CD4-positive, alpha-beta T cell treated with Interleukin-15 for 1 hour (primary cell): ENCODE results near the gene BNC2.
"Not testable (repeated sequence)": the region's sequence is repeated elsewhere in the genome, so short reads cannot be mapped to it uniquely, and the experiment has no call there.

Experiments used
- DNase-seq: peaks from one replicate; pipeline ENCODE4 v3.0.0-alpha.2; 2020

The BNC2 gene

GRCh38 chr9:16575986-16576245, 294.6 kb downstream of the BNC2 start:
- DNase-seq: no peak

- no peak for DNase-seq
Observed at GRCh38 chr9:16575142-16575985, 295.1 kb downstream of the BNC2 start.

DNA sequence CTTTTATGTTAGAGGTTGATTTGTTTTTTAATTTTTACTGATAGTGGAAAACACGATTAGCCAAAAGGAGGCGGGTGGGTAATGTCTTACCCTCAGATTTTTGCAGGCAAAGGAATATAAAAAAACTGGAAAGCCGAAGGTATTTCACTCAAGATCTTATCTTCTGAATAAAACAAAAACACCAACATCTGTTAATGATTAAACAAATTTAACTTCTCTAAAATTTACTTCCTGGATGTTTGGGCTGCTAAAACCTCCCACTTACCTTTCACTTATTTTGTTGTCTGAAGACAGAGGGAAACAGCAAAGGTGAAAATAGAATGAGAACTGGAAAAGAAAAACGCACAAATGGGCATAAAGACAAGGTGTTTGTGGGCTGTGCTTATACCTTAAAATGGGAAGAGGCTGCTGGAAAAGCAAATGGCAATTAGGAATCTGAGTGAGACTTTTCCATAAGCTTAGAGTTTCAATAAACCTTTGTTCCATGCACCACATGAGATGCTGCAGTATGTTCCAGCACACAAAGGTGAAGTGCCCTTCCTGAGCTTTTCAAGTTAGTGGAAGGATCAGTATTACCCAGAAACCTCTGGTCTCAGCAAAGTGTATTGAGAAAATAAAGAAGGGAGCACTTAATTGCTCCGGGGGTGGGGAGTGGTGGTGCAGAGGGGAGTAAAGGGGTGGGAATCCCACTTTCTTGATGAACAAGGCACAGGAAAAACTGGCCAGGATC, 298.3 kb downstream of the BNC2 start:
- no peak for DNase-seq

DNA sequence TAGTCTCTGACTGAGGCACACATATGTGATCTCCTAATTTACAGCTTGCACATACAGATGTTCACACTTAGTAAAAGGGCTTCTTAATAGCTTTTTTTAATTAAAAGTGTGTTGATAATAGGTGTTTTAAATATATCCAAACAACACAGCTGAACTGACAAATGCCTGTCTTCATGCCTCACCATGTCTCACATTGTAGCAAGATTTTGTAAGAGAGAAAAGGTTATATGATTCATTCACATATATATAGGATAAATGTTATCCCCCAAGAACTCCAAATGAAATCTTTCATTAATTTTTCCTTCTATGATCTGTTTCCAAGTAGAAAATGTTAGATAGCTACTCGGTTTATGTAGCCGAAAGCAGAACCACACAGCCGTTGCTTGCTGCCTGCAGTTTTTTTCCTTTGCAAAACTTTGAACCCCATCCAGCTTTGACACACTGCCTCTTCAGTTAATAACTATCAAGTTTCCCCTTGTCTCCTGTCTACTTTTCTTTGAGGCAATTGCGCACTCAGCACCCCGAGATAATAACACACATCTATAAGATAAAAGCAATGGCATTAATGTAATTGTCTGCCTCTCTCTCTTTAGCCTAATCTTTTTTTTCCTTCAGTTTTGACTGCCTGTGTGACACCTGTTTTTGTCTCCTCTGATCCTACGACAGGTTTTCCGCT, 299.2 kb downstream of the BNC2 start:
- no peak for DNase-seq

DNA sequence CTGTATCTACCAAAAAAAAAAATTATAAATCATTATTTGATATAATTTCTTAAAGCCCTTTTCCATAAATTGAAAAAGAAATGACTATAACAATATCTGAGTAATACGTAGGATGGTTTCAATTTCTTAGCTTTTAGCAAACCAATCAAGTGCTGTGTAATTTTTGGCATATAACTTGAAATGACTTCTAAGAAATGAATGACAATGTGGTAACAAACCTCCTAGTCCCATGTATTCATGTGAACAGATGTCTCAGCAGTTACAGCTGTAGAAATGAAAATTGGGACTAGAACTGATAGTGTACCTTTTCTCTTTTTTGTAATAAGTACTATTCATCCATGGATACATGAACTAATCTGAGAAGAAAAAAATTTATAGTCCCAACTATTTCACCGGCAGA, 307.0 kb downstream of the BNC2 start:
- DNase-seq: no peak

GRCh38 chr9:16561121-16561520, 309.3 kb downstream of the BNC2 start:
- no peak for DNase-seq

DNA sequence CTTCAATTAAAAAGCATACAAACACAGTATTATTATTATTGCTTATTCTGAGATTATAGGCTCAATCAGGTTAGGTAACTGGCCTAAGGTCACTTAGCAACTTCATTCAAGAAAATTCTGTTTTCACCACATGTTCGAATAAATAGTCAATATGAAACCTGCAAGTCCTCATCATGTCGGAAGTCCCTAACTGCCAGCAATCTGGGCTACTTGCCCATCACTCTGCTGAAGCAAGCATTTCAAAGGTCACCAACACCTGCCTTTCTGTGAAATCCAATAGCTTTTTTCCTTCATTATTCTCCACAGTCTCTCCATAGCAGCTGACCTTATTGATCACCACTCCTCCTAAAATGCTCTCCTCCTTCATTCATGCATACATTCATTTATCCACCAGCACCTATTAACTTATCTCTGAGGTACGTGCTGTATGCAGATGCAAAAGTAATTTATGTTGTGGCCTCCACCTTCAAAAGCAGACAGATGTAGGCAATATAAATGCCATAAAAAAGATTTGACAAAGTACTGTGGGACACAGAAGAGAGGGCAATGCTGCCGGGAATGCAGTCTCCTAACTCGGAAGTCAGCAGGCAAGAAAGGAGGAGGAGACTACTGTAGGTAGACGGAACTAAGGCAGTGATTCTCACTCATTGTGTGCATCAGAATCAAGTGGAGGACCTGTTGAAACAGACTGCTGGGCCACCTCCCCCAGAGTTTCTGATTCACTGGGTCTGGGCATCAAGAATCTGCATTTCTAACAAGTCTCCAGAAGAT, 310.9 kb downstream of the BNC2 start:
- no peak for DNase-seq

GRCh38 chr9:16555802-16556201, 314.7 kb downstream of the BNC2 start:
- DNase-seq: no peak

DNA sequence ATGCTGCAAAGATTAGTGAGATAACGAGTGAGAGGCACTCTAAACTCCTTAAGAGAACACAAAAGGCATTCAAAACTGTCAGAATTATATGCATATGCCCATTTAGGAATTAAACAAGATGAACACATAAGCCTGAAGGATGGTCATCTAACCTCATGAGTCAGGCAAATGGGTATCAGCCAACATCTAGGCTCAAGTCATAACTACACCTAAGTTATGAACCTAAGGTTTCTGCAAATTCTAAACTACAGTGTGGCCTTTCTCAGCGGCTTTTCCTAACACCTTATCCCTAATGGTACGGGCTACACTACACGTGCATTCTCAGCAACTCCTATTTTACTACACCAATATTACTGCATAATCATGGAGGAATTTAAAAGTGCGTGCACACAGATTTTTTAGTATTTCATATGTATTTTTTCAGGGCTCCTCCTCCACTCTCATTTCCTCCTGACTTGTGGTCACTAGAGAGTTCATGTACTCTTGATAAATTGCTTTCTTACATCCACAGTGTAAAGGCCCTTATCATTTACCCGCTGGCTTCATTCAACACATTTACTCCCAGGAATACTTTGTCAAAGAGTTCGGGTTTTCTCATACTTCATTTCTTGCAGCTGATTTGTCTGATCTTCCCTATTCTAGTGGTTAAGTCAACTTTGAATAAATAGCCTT, 316.5 kb downstream of the BNC2 start:
- no peak for DNase-seq

- no peak for DNase-seq
Observed at GRCh38 chr9:16552252-16552651, 318.2 kb downstream of the BNC2 start.

DNA sequence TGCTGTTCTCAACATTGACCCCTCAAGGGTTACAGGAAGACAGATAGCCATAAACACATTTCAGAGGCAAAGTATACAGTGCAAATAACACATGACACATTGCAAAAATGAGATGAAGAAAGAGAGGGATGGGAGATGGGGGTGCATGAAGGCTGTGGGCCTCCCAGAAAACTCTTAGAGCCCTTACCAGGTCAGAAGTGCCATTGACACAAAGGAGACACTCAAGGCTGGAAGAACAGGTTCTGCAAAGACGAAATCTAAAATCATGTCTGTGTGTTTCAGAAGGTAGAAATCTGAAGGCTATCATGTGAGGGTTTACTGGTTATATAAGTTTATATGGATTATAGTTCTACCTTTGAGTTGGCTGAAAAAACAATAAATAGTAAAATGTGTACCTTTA, 318.8 kb downstream of the BNC2 start:
- DNase-seq: no peak

DNA sequence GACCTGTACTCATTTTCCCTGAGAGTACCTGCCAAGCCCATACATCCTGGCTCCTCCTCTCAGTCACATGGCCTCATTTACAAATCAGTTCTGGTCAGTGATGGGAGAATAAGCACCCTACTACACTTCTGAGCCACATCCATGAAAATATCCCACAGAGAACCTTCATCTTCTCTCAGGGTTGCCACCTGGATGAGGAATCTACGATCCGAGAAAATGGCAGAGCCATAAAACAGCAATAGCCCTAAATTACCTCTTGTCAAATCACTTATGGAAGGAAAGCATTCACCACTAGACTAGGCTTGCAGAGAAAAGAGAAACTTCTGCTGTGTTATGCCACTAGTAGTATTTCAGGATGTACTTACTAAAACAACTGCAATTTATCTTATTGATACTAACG, 324.8 kb downstream of the BNC2 start:
- DNase-seq: no peak

- DNase-seq: no peak
Observed at GRCh38 chr9:16544842-16545241, 325.6 kb downstream of the BNC2 start.

DNA sequence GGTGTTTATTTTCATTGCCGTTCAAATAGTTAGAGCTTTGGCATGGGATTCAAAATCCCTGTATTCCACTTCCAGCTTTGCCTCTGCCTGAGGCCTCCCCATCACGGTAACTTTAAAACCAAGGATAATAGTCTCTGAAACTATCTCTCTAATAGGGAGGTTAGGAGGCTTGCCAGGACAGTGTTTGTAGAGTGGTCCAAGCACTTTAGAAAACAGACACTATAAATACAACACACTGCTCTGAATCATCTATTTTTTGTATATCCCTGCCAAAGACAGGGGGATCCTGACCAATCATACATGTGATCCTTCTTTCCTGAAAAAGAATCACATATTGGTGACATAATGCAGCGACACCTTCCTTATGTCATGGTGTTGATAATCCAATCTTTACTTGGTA, 326.8 kb downstream of the BNC2 start:
- DNase-seq: no peak

DNA sequence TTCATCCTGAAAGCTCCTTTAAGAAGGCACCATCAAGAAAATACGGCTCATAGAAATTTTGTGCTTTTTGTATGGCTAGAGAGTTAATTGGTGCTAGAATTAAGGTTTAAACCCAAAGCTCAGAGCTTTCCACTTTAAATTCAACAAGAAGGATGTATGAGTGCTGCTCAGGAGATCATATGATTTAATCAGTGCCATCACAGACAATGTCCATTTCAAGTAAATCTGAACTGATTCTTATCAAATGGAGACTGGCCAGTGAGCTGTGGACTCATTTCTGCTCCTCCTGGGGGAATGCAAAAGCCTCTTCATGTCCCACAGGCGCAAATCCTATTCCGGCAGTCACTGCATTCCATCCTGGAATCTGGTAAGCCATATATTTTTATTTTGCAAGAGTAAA, 327.2 kb downstream of the BNC2 start:
- DNase-seq: no peak

DNA sequence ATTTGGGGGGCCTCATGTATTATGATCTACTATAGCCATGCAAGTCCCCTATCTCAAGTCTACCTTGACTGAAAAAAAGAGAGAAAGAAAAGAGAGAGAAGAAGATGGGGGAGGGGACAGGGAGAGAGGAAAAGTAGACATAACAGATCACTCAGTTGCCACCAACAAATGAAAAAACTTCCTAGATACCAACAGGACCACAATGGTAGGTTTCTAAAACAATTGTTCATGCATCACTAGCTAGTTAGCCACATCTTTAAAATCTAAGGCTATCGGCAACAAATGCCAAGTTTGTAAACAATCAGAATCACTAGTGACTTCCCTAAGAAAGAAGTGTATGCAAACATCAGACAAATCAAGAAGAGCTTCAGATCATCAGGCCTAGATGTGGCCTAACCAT, 328.2 kb downstream of the BNC2 start:
- DNase-seq: no peak

DNA sequence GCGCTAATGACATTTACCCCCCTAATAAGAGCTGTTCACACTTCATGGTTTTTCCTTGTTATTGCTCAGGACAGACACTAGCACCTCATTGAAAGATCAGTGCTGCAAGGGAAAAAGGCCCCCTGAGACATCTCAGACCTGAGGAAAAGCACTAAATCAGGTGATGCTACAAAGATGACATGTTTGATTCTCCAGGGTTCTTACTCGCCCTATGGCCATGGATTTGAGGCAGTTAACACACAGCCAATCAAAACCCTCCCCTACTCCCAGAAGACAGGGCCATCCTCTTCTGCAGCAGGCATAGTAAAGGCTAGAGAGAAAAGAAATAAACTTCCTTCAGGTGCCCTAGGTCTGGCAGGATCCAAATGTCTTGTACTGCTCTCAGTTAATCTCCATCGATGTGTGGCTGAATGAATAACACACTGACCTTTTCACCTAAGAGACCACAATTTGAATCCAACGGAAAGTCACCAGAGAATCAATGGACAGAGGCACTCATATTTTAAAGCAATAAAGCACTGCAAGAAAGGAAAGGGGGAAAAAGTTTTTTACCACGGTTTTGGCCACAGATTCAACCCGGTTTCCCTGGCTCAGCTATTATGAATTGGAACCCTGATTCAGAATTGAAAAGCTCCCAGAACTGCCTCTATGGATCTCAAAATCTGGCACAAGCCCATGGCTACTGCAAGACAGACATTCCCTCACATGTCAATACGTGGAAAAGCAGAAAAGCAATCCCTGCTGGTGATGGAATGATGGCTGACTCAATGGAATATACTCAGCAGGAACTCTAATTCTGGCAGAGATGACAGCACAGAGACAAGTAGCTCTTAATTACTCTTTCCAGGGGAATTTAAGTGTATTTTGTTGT, 329.5 kb downstream of the BNC2 start:
- DNase-seq: no peak

GRCh38 chr9:16539626-16540025, 330.8 kb downstream of the BNC2 start:
- DNase-seq: not testable (repeated sequence)

- no peak for DNase-seq
Observed at GRCh38 chr9:16535555-16535954, 334.9 kb downstream of the BNC2 start.

GRCh38 chr9:16532681-16533450, 337.6 kb downstream of the BNC2 start:
- no peak for DNase-seq

GRCh38 chr9:16532272-16532671, 338.2 kb downstream of the BNC2 start:
- DNase-seq: no peak
